ENCODE results near the gene BTBD2. TPM values are rescaled to one million over a fixed set of nuclear protein-coding genes. Genes with fewer than 3 reads are reported as not detected.
A peak's percentile ranks its signal among the peaks of the same experiment; 100 is the strongest.

The BTBD2 gene
- total and polyA plus RNA-seq, 2 experiments from 2014 or later: 23.8 to 130 TPM

- ATAC-seq (no peak), DNase-seq (ENCODE audit: low spot score) (no peak)
- H4K20me1 ChIP-seq (replicated peaks; ENCODE audit: insufficient read depth): peaks cover 5% of the 10 kb centered on the region; the same call in 1 of the 2 replicates
- Mint-ChIP-seq H3K36me3 (ENCODE audit: low read depth) (peaks cover 19% of the 10 kb centered on the region), H3K9me3 (no peaks in the 10 kb centered on the region), H3K4me1 (peaks cover 5% of the 10 kb centered on the region), H3K27ac (no peak overlapping the region; the same call in 1 of the 2 replicates), H3K27me3 (ENCODE audit: insufficient read depth, low read depth, poor library complexity) (peaks cover 17% of the 10 kb centered on the region), H3K4me3 (no peak overlapping the region)
- TF ChIP-seq ETS1 (IDR thresholded peaks at IDR 0.05) (no peak), EZH2phosphoT487 (IDR thresholded peaks at IDR 0.05; ENCODE audit: unreplicated experiment) (no peak), JUNB (IDR thresholded peaks at IDR 0.05; ENCODE audit: unreplicated experiment) (no peak), REST (IDR thresholded peaks at IDR 0.05; ENCODE audit: unreplicated experiment) (no peak), ZNF331 (CRISPR knock-in tag; IDR thresholded peaks at IDR 0.05; ENCODE audit: low read depth) (no peak), POLR2AphosphoS5 (IDR thresholded peaks at IDR 0.05; ENCODE audit: low read depth) (no peak), ZNF114 (CRISPR knock-in tag; IDR thresholded peaks at IDR 0.05) (no peak), NANOG (IDR thresholded peaks at IDR 0.05; ENCODE audit: borderline replicate concordance) (no peak)
- no peaks in the 10 kb centered on the region for H3K9me2 ChIP-seq (ENCODE audit: insufficient read depth)
- H3K4me2 ChIP-seq: no peak overlapping the region
- H3K27me3 ChIP-seq (ENCODE audit: insufficient read depth): no peaks in the 10 kb centered on the region
- no peak overlapping the region for H2AFZ ChIP-seq
- H3K36me3 ChIP-seq (ENCODE audit: insufficient read depth): no peaks in the 10 kb centered on the region
- no peak overlapping the region for H3K27ac ChIP-seq (ENCODE audit: low read depth)
- H3F3A ChIP-seq (replicated peaks; ENCODE audit: low read depth): no peaks in the 10 kb centered on the region
- H3K4me1 ChIP-seq (ENCODE audit: insufficient read depth): peaks cover 3% of the 10 kb centered on the region; the same call in 1 of the 2 replicates
- H3K4me3 ChIP-seq: no peak overlapping the region
- H3K79me2 ChIP-seq (replicated peaks; ENCODE audit: insufficient read depth): 0 out of 2 replicates have a peak, but pooled peaks cover 3% of the 10 kb centered on the region
Observed at GRCh38 chr19:2010135-2010668, 5.3 kb downstream of the BTBD2 start.

- ATAC-seq: no peak
- 0 out of 2 replicates have a peak overlapping the region, but pooled peaks have one; percentile 23 for H3K27ac ChIP-seq (ENCODE audit: low read depth)
- Mint-ChIP-seq H3K27ac (no peak overlapping the region), H3K27me3 (ENCODE audit: insufficient read depth, low read depth, poor library complexity) (peaks cover 4% of the 10 kb centered on the region), H3K4me1 (no peaks in the 10 kb centered on the region), H3K4me3 (no peak overlapping the region), H3K36me3 (ENCODE audit: low read depth) (peaks cover 30% of the 10 kb centered on the region), H3K9me3 (no peaks in the 10 kb centered on the region)
- no peaks in the 10 kb centered on the region for H3K79me2 ChIP-seq (replicated peaks; ENCODE audit: insufficient read depth)
- no peaks in the 10 kb centered on the region for H3K27me3 ChIP-seq (ENCODE audit: insufficient read depth)
- no peaks in the 10 kb centered on the region for H3K9me2 ChIP-seq (ENCODE audit: insufficient read depth)
- H4K20me1 ChIP-seq (replicated peaks; ENCODE audit: insufficient read depth): peaks cover 17% of the 10 kb centered on the region
- no peak overlapping the region for H3K4me3 ChIP-seq
- H3K4me2 ChIP-seq: no peak overlapping the region
- H3F3A ChIP-seq (replicated peaks; ENCODE audit: low read depth): no peaks in the 10 kb centered on the region
- H3K4me1 ChIP-seq (ENCODE audit: insufficient read depth): no peaks in the 10 kb centered on the region
- H2AFZ ChIP-seq: no peak overlapping the region
- no peaks in the 10 kb centered on the region for H3K36me3 ChIP-seq (ENCODE audit: insufficient read depth)
- DNase-seq (ENCODE audit: low spot score): no peak
- TF ChIP-seq EZH2phosphoT487 (IDR thresholded peaks at IDR 0.05; ENCODE audit: unreplicated experiment) (no peak), ETS1 (IDR thresholded peaks at IDR 0.05) (no peak), STAT1 (IDR thresholded peaks at IDR 0.05; ENCODE audit: unreplicated experiment) (no peak), ZNF114 (CRISPR knock-in tag; IDR thresholded peaks at IDR 0.05) (no peak), ZNF462 (CRISPR knock-in tag; IDR thresholded peaks at IDR 0.05) (no peak)
Observed at GRCh38 chr19:2003874-2004273, 11.6 kb downstream of the BTBD2 start.
